ENCODE results near the gene ACACA.

DNA sequence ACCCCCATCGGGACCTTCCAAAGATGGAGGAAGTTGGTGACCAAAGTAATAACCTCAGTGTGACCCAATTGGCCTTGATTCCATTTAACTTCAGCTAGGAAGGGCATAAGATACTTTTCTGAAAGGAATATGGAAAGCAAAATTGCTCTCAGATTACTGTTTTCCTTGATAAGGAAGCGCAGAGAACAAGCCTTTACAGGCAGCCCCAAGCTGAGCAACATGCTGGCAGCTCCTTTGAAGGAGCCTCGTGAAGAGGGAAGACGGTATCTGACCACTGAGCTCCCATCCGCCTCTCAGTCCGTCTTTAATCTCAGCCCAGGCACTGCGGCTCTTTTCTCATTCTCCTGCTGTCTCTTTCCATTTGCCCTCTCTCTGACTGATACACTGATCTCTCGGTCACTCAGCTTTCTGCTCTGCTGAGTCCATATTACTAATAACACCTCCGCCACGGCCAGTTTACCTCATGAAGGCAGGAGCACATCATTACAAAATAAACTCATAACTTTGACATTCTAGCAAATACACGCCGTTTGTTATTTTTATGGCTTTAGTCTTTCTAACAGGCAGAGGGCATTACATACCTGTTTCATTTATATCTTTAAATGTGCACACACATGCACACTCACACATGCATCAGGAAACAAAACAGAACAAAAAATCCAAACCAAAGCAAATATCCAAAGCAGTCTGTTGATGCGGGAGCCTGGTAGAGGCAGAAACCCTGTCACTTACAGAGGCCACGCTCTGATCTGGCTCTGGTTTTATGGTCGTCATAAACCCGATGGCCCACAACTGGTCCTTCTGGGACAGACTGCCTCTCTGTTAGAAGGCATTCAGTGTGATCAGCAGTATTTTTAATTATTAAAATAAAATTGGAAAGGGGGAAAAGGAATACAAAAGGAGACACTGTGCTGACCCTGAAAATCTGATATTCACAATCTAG is 274.7 kb downstream of the ACACA start:
- TF ChIP-seq, protein P1, sequence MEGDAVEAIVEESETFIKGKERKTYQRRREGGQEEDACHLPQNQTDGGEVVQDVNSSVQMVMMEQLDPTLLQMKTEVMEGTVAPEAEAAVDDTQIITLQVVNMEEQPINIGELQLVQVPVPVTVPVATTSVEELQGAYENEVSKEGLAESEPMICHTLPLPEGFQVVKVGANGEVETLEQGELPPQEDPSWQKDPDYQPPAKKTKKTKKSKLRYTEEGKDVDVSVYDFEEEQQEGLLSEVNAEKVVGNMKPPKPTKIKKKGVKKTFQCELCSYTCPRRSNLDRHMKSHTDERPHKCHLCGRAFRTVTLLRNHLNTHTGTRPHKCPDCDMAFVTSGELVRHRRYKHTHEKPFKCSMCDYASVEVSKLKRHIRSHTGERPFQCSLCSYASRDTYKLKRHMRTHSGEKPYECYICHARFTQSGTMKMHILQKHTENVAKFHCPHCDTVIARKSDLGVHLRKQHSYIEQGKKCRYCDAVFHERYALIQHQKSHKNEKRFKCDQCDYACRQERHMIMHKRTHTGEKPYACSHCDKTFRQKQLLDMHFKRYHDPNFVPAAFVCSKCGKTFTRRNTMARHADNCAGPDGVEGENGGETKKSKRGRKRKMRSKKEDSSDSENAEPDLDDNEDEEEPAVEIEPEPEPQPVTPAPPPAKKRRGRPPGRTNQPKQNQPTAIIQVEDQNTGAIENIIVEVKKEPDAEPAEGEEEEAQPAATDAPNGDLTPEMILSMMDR (conservative IDR thresholded peaks at IDR 0.05 in 1 of 2, IDR thresholded peaks at IDR 0.05 in 1 of 2; ENCODE audit: extremely low read depth in 1 of 2, insufficient read depth in 1 of 2, low read depth in 1 of 2, low read length in 2 of 2), result no peak
- no peak for TF ChIP-seq EZH2 (IDR thresholded peaks at IDR 0.05; ENCODE audit: borderline replicate concordance, low read length)
